Panc1 (cell line): ENCODE measurements around the gene GNAI2.

Experiments
- POLR2AphosphoS5 ChIP-seq: IDR thresholded peaks from 2 replicates; pipeline ENCODE4 v1.6.1; 2012; ENCODE audit warnings: mild to moderate bottlenecking, low read depth, low read length, moderate library complexity
- SIN3A ChIP-seq: IDR thresholded peaks from 2 replicates; pipeline ENCODE4 v1.6.1; 2012; ENCODE audit warnings: low read depth, mild to moderate bottlenecking, low read length, moderate library complexity, borderline replicate concordance; ENCODE audit not compliant: insufficient read depth
- TCF7L2 ChIP-seq: IDR thresholded peaks from 2 replicates; pipeline ENCODE4 v1.6.1; 2011; ENCODE audit warnings: mild to moderate bottlenecking, low read depth, low read length, inconsistent platforms
- TF ChIP-seq, protein P1 (sequence below): fragments of 450-650 bp; IDR thresholded peaks from 2 replicates; pipeline ENCODE4 v1.5.1; 2017; ENCODE audit warnings: mild to moderate bottlenecking
- TF ChIP-seq, protein P2 (sequence below), 2 experiments: IDR thresholded peaks; 2 replicates each; pipeline ENCODE4 v1.6.1; 2011 to 2012; ENCODE audit warnings: low read depth in 2 of 2, control low read depth in 1 of 2, low read length in 1 of 2, mild to moderate bottlenecking in 1 of 2, moderate library complexity in 1 of 2; ENCODE audit not compliant: insufficient read depth in 1 of 2

DNA sequence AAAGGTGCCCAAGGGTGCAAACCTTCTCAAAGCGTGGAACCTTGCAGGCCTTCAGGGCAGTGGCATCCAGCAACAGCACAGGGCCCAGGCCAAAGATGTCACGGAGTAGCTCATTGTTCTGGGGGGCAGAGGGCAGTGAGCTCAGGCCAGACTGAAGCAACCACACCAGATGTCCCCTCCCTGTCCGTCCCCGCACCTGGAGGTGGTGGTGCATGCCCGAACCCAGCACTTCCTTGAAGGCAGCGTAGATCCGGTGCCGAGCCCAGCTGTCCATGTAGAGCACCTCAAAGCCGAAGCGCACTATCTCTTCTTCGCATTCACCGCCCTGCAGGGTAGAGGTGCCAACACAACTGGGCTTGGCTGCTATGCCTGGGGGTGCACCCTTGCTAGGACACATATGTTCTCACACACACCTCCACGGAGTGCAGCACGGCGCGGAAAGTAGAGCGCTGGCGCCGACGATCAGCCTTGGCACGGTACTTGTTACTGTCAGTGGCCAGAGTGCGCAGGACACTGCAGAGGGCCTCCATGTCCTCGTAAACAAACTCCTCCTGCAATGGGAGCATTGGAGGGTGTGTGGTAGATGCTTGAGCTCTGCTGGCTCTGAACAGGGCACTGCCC lies 52.5 kb downstream of the GNAI2 start:
- TF ChIP-seq, protein P1, sequence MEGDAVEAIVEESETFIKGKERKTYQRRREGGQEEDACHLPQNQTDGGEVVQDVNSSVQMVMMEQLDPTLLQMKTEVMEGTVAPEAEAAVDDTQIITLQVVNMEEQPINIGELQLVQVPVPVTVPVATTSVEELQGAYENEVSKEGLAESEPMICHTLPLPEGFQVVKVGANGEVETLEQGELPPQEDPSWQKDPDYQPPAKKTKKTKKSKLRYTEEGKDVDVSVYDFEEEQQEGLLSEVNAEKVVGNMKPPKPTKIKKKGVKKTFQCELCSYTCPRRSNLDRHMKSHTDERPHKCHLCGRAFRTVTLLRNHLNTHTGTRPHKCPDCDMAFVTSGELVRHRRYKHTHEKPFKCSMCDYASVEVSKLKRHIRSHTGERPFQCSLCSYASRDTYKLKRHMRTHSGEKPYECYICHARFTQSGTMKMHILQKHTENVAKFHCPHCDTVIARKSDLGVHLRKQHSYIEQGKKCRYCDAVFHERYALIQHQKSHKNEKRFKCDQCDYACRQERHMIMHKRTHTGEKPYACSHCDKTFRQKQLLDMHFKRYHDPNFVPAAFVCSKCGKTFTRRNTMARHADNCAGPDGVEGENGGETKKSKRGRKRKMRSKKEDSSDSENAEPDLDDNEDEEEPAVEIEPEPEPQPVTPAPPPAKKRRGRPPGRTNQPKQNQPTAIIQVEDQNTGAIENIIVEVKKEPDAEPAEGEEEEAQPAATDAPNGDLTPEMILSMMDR, result no peak
- TF ChIP-seq, protein P2, sequence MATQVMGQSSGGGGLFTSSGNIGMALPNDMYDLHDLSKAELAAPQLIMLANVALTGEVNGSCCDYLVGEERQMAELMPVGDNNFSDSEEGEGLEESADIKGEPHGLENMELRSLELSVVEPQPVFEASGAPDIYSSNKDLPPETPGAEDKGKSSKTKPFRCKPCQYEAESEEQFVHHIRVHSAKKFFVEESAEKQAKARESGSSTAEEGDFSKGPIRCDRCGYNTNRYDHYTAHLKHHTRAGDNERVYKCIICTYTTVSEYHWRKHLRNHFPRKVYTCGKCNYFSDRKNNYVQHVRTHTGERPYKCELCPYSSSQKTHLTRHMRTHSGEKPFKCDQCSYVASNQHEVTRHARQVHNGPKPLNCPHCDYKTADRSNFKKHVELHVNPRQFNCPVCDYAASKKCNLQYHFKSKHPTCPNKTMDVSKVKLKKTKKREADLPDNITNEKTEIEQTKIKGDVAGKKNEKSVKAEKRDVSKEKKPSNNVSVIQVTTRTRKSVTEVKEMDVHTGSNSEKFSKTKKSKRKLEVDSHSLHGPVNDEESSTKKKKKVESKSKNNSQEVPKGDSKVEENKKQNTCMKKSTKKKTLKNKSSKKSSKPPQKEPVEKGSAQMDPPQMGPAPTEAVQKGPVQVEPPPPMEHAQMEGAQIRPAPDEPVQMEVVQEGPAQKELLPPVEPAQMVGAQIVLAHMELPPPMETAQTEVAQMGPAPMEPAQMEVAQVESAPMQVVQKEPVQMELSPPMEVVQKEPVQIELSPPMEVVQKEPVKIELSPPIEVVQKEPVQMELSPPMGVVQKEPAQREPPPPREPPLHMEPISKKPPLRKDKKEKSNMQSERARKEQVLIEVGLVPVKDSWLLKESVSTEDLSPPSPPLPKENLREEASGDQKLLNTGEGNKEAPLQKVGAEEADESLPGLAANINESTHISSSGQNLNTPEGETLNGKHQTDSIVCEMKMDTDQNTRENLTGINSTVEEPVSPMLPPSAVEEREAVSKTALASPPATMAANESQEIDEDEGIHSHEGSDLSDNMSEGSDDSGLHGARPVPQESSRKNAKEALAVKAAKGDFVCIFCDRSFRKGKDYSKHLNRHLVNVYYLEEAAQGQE (IDR thresholded peaks at IDR 0.05; ENCODE audit: insufficient read depth in 1 of 2, low read depth in 2 of 2, low read length in 1 of 2), result no peak
- TF ChIP-seq POLR2AphosphoS5 (no peak), SIN3A (no peak), TCF7L2 (no peak)
